ENCODE results near the gene FLOT2. TPM values are rescaled to one million over a fixed set of nuclear protein-coding genes. Genes with fewer than 3 reads are reported as not detected.
A peak's percentile ranks its signal among the peaks of the same experiment; 100 is the strongest.

The FLOT2 gene
- total and polyA plus RNA-seq, 2 donors (not counting 1 experiment from before 2014, with no cell fraction given): 196 to 270 TPM

GRCh38 chr17:28897769-28898526 is 415 bp upstream of the FLOT2 start:
- peaks cover 8% of the 10 kb centered on the region for H4K20me1 ChIP-seq (ENCODE audit: control insufficient read depth, insufficient read depth, low read length, poor library complexity, severe bottlenecking)
- ChIA-PET CTCF (interaction anchor here (0.7 to 9.1 kb wide), 24 partner anchors 8 to 174 kb away, joined by 3 to 137 read pairs (median 5); partner anchors contain the start of genes FAM222B, PHF12 and TLCD1), POLR2A (interaction anchor here (0.6 to 3.1 kb wide), 9 partner anchors 18 to 282 kb away, joined by 3 to 12 read pairs (median 6); partner anchors contain the start of genes ERAL1 and MYO18A)
- TF ChIP-seq, protein P1, sequence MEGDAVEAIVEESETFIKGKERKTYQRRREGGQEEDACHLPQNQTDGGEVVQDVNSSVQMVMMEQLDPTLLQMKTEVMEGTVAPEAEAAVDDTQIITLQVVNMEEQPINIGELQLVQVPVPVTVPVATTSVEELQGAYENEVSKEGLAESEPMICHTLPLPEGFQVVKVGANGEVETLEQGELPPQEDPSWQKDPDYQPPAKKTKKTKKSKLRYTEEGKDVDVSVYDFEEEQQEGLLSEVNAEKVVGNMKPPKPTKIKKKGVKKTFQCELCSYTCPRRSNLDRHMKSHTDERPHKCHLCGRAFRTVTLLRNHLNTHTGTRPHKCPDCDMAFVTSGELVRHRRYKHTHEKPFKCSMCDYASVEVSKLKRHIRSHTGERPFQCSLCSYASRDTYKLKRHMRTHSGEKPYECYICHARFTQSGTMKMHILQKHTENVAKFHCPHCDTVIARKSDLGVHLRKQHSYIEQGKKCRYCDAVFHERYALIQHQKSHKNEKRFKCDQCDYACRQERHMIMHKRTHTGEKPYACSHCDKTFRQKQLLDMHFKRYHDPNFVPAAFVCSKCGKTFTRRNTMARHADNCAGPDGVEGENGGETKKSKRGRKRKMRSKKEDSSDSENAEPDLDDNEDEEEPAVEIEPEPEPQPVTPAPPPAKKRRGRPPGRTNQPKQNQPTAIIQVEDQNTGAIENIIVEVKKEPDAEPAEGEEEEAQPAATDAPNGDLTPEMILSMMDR (IDR thresholded peaks at IDR 0.05): no peak
- no peak for TF ChIP-seq EZH2 (IDR thresholded peaks at IDR 0.05; ENCODE audit: borderline replicate concordance, insufficient read depth, low read depth, low read length, poor library complexity, severe bottlenecking)
- H3K4me1 ChIP-seq (ENCODE audit: control insufficient read depth in 2 of 2, insufficient read depth in 2 of 2, low read length in 2 of 2): peaks cover 54 to 66% of the 10 kb centered on the region in 2 donors
- H3K79me2 ChIP-seq (ENCODE audit: control insufficient read depth, insufficient read depth, low read length): peaks cover 81% of the 10 kb centered on the region
- H3K4me1 Mint-ChIP-seq: peaks cover 66% of the 10 kb centered on the region
- H3K9me3 ChIP-seq (ENCODE audit: control extremely low read depth in 1 of 3, control insufficient read depth in 2 of 3, insufficient read depth in 1 of 3, low read length in 2 of 3): no peaks in the 10 kb centered on the region
- 25% methylated on average over 23 of the region's 23 CpGs for WGBS (ENCODE audit: insufficient coverage)
- DNase-seq (peak; percentile 71), ATAC-seq (ENCODE audit: low read depth) (no peak)
- H3K9me3 Mint-ChIP-seq (ENCODE audit: insufficient read depth): no peaks in the 10 kb centered on the region
- H3K4me3 Mint-ChIP-seq: peak overlapping the region; percentile 97
- peak overlapping the region; percentile 91 for H2AFZ ChIP-seq (ENCODE audit: insufficient read depth, low read depth, low read length, poor library complexity, severe bottlenecking)
- H3K27me3 ChIP-seq (replicated peaks in 1 of 4; ENCODE audit: control extremely low read depth in 1 of 4, control insufficient read depth in 3 of 4, insufficient read depth in 4 of 4, low read length in 3 of 4): no peaks in the 10 kb centered on the region
- H3K4me2 ChIP-seq (replicated peaks; ENCODE audit: low read depth, low read length, poor library complexity, severe bottlenecking): peak overlapping the region; percentile 84
- H3K36me3 ChIP-seq (replicated peaks in 1 of 2; ENCODE audit: control extremely low read depth in 1 of 2, control insufficient read depth in 1 of 2, extremely low read depth in 1 of 2, insufficient read depth in 2 of 2, low read length in 1 of 2): peaks cover 0 to 5% of the 10 kb centered on the region in 2 experiments
- H3K27me3 Mint-ChIP-seq: no peaks in the 10 kb centered on the region
- H3K9ac ChIP-seq (ENCODE audit: low read length): peak overlapping the region; percentile 92
- peak overlapping the region; percentile 80 to 97 for H3K27ac ChIP-seq (ENCODE audit: low read length in 2 of 2)
- peak overlapping the region; percentile 70 to 95 (median 82) for H3K4me3 ChIP-seq (ENCODE audit: control extremely low read depth in 1 of 5, extremely low read depth in 1 of 5, insufficient read depth in 1 of 5, low read depth in 2 of 5, low read length in 4 of 5)
- peak overlapping the region; percentile 99 for H3K27ac Mint-ChIP-seq
- intact Hi-C loops (cut with micrococcal nuclease): loop anchor here (1.0 kb wide), 2 partner anchors 135 to 170 kb away; partner anchors contain the start of gene NEK8

Measured in B cell (primary cell).